Adrenal gland (tissue), 12 donors: ENCODE results near the gene ARHGAP26. TPM values are rescaled to one million over a fixed set of nuclear protein-coding genes. Genes with fewer than 3 reads are reported as not detected.
"Not testable (repeated sequence)": the region's sequence is repeated elsewhere in the genome, so short reads cannot be mapped to it uniquely, and the experiment has no call there.

ENCODE experiments used
- DNase-seq, 7 donors: peaks; one replicate each; pipeline ENCODE4 v3.0.0-alpha.2; 2019 to 2020
- H3K27ac ChIP-seq, 5 donors: fragments of 200-600 bp; sonication (generic) in 4 of 5; 1 replicate in 3 of 5; 2 replicates in 2 of 5; pipeline versions ENCODE4 v1.5.1 to v1.8.0; 2016 to 2020; ENCODE audit warnings: mild to moderate bottlenecking in 1 of 5
- H3K27me3 ChIP-seq: fragments of 200-600 bp; 2 replicates; pipeline ENCODE4 v1.8.0; 2021
- H3K36me3 ChIP-seq, 2 donors: fragments of 200-600 bp; replicated peaks in 1 of 2; 1 replicate in 1 of 2; 2 replicates in 1 of 2; pipeline versions ENCODE4 v1.5.1 to v1.8.0; 2018 to 2022
- H3K4me1 ChIP-seq, 2 donors: fragments of 200-600 bp; replicated peaks in 1 of 2; 1 replicate in 1 of 2; 2 replicates in 1 of 2; pipeline versions ENCODE4 v1.5.1 to v1.8.0; 2018 to 2021
- H3K4me3 ChIP-seq, 4 donors: fragments of 200-600 bp; sonication (generic) in 3 of 4; one replicate each; pipeline ENCODE4 v1.5.1; 2016 to 2018
- H3K9me3 ChIP-seq, 3 donors: fragments of 200-600 bp; sonication (generic) in 1 of 3; replicated peaks in 1 of 3; 1 replicate in 2 of 3; 2 replicates in 1 of 3; pipeline versions ENCODE4 v1.5.1 to v1.8.0; 2016 to 2021
- POLR2A ChIP-seq, 2 donors: fragments of 450-650 bp; IDR thresholded peaks; one replicate each; pipeline ENCODE4 v1.6.1; 2017; ENCODE audit warnings: antibody characterized with exemption in 2 of 2, mild to moderate bottlenecking in 2 of 2, moderate library complexity in 1 of 2
- WGBS, 4 donors: extraction: QIAGEN DNeasy Blood & Tissue Kit in 2 of 4; methylation state at CpG; one replicate each; pipeline versions ENCODE4 v1.1.5 to v1.1.7; 2013 to 2017; 5-methylcytosine and 5-hydroxymethylcytosine counted together
- intact Hi-C, 2 donors: fragments of 100-400 bp; cut with DNase I; formaldehyde crosslinking; loops; one replicate each; pipeline versions ENCODE4 v1.14.1 to v1.15.0; 2022 to 2023
- polyA plus RNA-seq, 3 donors: library from polyadenylated mRNA; stranded (reverse); fragments of 200-250 nt in 2 of 3; fragments of 350-450 nt in 1 of 3; fragmentation: Illumina TruSeq in 1 of 3; extraction: RNeasy Lipid Tissue Mini Kit (QIAGEN cat#74804) in 1 of 3; gene quantifications; one replicate each; pipeline ENCODE4 v1.2.3, GENCODE V29; 2013 to 2014
- total RNA-seq, 9 donors: library from RNA; depleted of rRNA in 4 of 9; stranded (reverse); fragments of >200 nt in 4 of 9; fragments of 120-200 nt in 1 of 9; fragmentation: NEBNext Ultra II Directional in 1 of 9; extraction: Animal tissue kit (Norgen Biotek cat#: 25700) in 1 of 9; gene quantifications; one replicate each; pipeline versions ENCODE4 v1.1.0 to v1.2.4, GENCODE V29; 2013 to 2023
- TF ChIP-seq, protein P1 (sequence below), 6 experiments: fragments of 450-650 bp in 4 of 6; fragments of 200-600 bp in 2 of 6; sonication (generic) in 1 of 6; IDR thresholded peaks; 1 replicate in 5 of 6; 2 replicates in 1 of 6; pipeline versions ENCODE4 v1.5.1 to v1.8.0; 2016 to 2021; ENCODE audit warnings: antibody characterized with exemption in 6 of 6, mild to moderate bottlenecking in 2 of 6, moderate library complexity in 1 of 6
- donor health status: healthy with polysubstance abuse.
- donor health status: Bipolar disorder and iron deficiency.
- donor health status: DM: yes; HTN: yes; CAD: no.
- donor health status: DM: no; HTN: no; CAD: no.
- donor health status: DM: no; HTN: no; CAD: no.
- donor health status: DM: yes; HTN: yes; CAD: no.

Gene ARHGAP26
- total and polyA plus RNA-seq, 12 donors, result 3.0 to 21.7 (median 10.8) TPM

GRCh38 chr5:142961440-142962173 is 191.4 kb downstream of the ARHGAP26 start:
- Histone ChIP-seq H3K27ac (no peak overlapping the region), H3K4me3 (no peak overlapping the region), H3K27me3 (no peaks in the 10 kb centered on the region), H3K9me3 (no peaks in the 10 kb centered on the region), H3K36me3 (no peaks in the 10 kb centered on the region), H3K4me1 (peaks cover 0 to under 1% of the 10 kb centered on the region in 2 donors)
- TF ChIP-seq, protein P1, sequence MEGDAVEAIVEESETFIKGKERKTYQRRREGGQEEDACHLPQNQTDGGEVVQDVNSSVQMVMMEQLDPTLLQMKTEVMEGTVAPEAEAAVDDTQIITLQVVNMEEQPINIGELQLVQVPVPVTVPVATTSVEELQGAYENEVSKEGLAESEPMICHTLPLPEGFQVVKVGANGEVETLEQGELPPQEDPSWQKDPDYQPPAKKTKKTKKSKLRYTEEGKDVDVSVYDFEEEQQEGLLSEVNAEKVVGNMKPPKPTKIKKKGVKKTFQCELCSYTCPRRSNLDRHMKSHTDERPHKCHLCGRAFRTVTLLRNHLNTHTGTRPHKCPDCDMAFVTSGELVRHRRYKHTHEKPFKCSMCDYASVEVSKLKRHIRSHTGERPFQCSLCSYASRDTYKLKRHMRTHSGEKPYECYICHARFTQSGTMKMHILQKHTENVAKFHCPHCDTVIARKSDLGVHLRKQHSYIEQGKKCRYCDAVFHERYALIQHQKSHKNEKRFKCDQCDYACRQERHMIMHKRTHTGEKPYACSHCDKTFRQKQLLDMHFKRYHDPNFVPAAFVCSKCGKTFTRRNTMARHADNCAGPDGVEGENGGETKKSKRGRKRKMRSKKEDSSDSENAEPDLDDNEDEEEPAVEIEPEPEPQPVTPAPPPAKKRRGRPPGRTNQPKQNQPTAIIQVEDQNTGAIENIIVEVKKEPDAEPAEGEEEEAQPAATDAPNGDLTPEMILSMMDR (IDR thresholded peaks at IDR 0.05), result no peak
- TF ChIP-seq POLR2A (IDR thresholded peaks at IDR 0.05), result no peak
- DNase-seq, result no peak
- WGBS, 4 donors, result 86 to 92% (median 88%) methylated on average over 5 of the region's 5 CpGs
- intact Hi-C loops, result no loop called here

DNA sequence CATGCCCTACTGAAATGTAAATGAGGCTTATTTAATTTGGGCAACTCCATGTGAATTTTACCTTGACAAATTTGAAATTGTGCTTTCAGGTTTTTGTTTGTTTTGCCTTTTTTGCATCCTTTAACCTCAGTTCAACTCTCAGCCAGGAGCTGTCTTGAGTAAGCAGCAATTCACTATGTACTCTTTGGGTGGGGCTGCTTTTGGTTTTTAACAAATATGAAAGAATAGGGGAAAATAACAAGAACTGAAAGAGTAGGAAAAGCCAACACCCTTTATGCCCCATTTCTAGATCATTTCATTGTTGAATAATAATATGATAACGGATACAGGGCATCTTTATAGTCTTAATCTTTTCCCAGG is 192.0 kb downstream of the ARHGAP26 start:
- 85 to 97% (median 95%) methylated on average over 1 of the region's 1 CpG for WGBS, 4 donors
- H3K4me3 ChIP-seq, result no peak overlapping the region
- no peaks in the 10 kb centered on the region for H3K36me3 ChIP-seq
- no peak overlapping the region for H3K27ac ChIP-seq
- TF ChIP-seq, protein P1 (IDR thresholded peaks at IDR 0.05), result no peak
- H3K4me1 ChIP-seq, result no peaks in the 10 kb centered on the region
- H3K27me3 ChIP-seq, result no peaks in the 10 kb centered on the region
- no peaks in the 10 kb centered on the region for H3K9me3 ChIP-seq
- intact Hi-C loops, result no loop called here
- DNase-seq, result no peak

DNA sequence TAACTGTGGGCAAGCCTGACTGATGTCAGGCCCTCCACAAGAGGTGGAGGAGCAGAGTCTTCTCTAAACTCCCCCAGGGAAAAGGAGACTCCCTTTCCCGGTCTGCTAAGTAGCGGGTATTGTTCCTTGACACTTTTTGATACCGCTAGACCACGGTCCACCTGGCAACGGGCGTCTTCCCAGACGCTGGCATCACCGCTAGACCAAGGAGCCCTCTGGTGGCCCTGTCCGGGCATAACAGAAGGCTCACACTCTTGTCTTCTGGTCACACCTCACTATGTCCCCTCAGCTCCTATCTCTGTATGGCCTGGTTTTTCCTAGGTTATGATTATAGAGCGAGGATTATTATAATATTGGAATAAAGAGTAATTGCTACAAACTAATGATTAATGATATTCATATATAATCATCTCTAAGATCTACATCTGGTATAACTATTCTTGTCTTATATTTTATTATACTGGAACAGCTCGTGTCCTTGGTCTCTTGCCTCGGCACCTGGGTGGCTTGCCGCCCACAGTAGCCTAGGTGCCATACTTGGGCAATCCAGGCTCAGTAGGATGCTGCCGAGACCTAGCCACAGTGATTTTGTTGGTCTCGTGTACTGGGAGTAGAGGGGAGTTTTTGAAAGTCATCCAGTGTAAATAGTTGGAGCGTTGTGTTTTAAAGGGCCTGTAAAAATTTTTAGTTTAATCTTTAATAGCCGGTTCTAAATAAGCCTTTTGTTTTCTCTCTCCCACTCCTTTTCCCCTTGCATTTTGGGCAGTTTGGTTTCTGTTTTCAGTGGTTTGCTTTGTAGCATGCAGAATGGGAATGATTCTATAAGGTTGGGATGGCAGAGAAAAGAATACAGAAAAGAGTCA is 195.3 kb downstream of the ARHGAP26 start:
- H3K36me3 ChIP-seq, intact Hi-C loops, H3K9me3 ChIP-seq, H3K4me3 ChIP-seq, H3K27ac ChIP-seq, H3K4me1 ChIP-seq, H3K27me3 ChIP-seq: not testable (repeated sequence)
- peak in 5 of 7 donors; percentile 17 to 80 (median 59) for DNase-seq
- 32 to 46% (median 37%) methylated on average over 15 to 17 of the region's 17 CpGs for WGBS, 4 donors
- TF ChIP-seq, protein P1 (IDR thresholded peaks at IDR 0.05), result peak; percentile 19 to 74 (median 59)

GRCh38 chr5:142966121-142966420 is 195.9 kb downstream of the ARHGAP26 start:
- DNase-seq, result no peak

More at GRCh38 chr5:142966121-142966420, 195.9 kb downstream of the ARHGAP26 start:
- H3K27ac ChIP-seq, result no peak overlapping the region
- intact Hi-C loops, result no loop called here
- no peaks in the 10 kb centered on the region for H3K36me3 ChIP-seq
- H3K27me3 ChIP-seq, result no peaks in the 10 kb centered on the region
- 73 to 94% (median 79%) methylated on average over 3 of the region's 3 CpGs for WGBS, 4 donors
- TF ChIP-seq POLR2A (IDR thresholded peaks at IDR 0.05), result no peak
- TF ChIP-seq, protein P1 (IDR thresholded peaks at IDR 0.05), result no peak
- H3K4me3 ChIP-seq, result no peak overlapping the region
- peaks cover 0 to 3% of the 10 kb centered on the region in 2 donors for H3K4me1 ChIP-seq
- H3K9me3 ChIP-seq, result no peaks in the 10 kb centered on the region
